GM12892 (cell line): ENCODE measurements around the gene PPP2R5C.

Experiments used
- POLR2A ChIP-seq: IDR thresholded peaks from 2 replicates; pipeline ENCODE4 v1.6.1; 2011; ENCODE audit warnings: low read depth, low read length, control low read depth
- POLR2AphosphoS5 ChIP-seq: IDR thresholded peaks from 2 replicates; pipeline ENCODE4 v1.6.1; 2011; ENCODE audit warnings: low read depth, low read length, control low read depth
- TAF1 ChIP-seq: IDR thresholded peaks from 2 replicates; pipeline ENCODE4 v1.6.1; 2011; ENCODE audit warnings: low read depth, mild to moderate bottlenecking, control low read depth, low read length, borderline replicate concordance

DNA sequence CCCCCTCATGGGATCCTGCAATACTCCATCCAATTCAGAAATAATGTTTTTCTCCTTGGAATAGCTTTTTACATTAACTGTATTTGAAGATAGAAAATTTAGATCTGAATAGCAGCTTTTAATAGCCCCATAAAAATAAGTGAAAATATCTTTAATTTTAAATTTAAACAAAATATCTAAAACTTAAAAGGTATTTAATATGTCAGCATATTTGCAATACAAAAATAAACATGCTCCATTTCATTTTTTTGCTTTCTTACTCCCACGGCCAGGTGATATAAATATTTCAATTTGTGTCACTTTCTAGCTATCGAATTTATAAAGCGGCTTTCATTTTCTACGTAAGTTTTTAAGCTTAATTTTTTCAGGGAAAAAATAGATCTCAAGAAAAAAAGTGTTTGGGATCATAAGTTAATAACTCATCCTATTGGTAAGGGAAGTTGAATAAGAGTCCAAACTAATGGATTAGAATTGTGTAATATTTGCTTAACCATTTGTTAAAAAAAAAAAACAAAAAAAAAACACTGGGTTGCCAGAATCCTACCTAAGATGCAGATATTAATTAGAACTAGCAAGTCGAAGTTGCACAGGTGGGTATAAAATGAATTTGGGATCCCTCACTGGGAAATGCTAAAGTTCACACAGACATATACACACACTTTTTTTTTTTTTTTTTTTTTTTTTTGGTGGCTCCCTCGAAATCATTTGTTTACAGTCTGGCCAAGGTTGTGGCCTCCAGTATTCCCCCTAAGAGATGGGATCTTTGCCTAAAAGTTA is 47.6 kb downstream of the PPP2R5C start:
- no peak for TF ChIP-seq POLR2AphosphoS5
- TF ChIP-seq POLR2A = no peak
- no peak for TF ChIP-seq TAF1
